WTC11 (cell line): ENCODE results near the gene NID2.

Experiments used
- CBFB ChIP-seq: sonication (generic); formaldehyde crosslinking; IDR thresholded peaks from 2 replicates; pipeline ENCODE4 v1.8.1; 2022; ENCODE audit warnings: mild to moderate bottlenecking, low read depth, missing genetic modification reagents
- CDX4 ChIP-seq: fragments of 250-450 bp; sonication (Bioruptor Pico); IDR thresholded peaks from 2 replicates; pipeline ENCODE4 v1.9.0; 2021; ENCODE audit warnings: moderate library complexity, mild to moderate bottlenecking, inconsistent platforms, borderline replicate concordance
- CREB1 ChIP-seq: sonication (generic); formaldehyde crosslinking; IDR thresholded peaks from 2 replicates; pipeline ENCODE4 v1.8.0; 2023; ENCODE audit warnings: mild to moderate bottlenecking, missing genetic modification reagents
- CREM ChIP-seq: sonication (generic); formaldehyde crosslinking; IDR thresholded peaks from 2 replicates; pipeline ENCODE4 v1.8.1; 2022; ENCODE audit warnings: mild to moderate bottlenecking, missing genetic modification reagents, moderate library complexity
- JAZF1 ChIP-seq: fragments of 250-450 bp; sonication (Bioruptor Pico); IDR thresholded peaks from 2 replicates; pipeline ENCODE4 v1.9.0; 2021; ENCODE audit warnings: moderate library complexity, mild to moderate bottlenecking, inconsistent platforms
- NR2C2 ChIP-seq: sonication (generic); formaldehyde crosslinking; IDR thresholded peaks from 2 replicates; pipeline ENCODE4 v1.8.0; 2022; ENCODE audit warnings: mild to moderate bottlenecking, missing genetic modification reagents
- SP1 ChIP-seq: sonication (generic); formaldehyde crosslinking; conservative IDR thresholded peaks from 2 replicates; pipeline ENCODE4 v1.8.1; 2022; ENCODE audit warnings: missing genetic modification reagents
- STAT6 ChIP-seq: sonication (generic); formaldehyde crosslinking; conservative IDR thresholded peaks from 2 replicates; pipeline ENCODE4 v1.8.1; 2023; ENCODE audit warnings: mild to moderate bottlenecking, low read depth, missing genetic modification reagents, moderate library complexity
- TCF7 ChIP-seq: sonication (generic); formaldehyde crosslinking; IDR thresholded peaks from 2 replicates; pipeline ENCODE4 v1.8.0; 2022; ENCODE audit warnings: mild to moderate bottlenecking, low read depth, missing genetic modification reagents, moderate library complexity
- TP53 ChIP-seq: sonication (generic); formaldehyde crosslinking; IDR thresholded peaks from 2 replicates; pipeline ENCODE4 v1.8.1; 2023; ENCODE audit warnings: mild to moderate bottlenecking, missing genetic modification reagents
- TF ChIP-seq, protein P1 (sequence below): fragments of 200-600 bp; IDR thresholded peaks from 2 replicates; pipeline ENCODE4 v1.8.0; 2022; ENCODE audit warnings: antibody characterized with exemption

- TF ChIP-seq SP1 (CRISPR knock-in tag) (no peak), JAZF1 (no peak), TP53 (CRISPR knock-in tag) (no peak), CREB1 (CRISPR knock-in tag) (no peak), CDX4 (no peak), CREM (CRISPR knock-in tag) (no peak), CBFB (CRISPR knock-in tag) (no peak), NR2C2 (no peak), STAT6 (CRISPR knock-in tag) (no peak), TCF7 (CRISPR knock-in tag) (no peak)
- TF ChIP-seq, protein P1, sequence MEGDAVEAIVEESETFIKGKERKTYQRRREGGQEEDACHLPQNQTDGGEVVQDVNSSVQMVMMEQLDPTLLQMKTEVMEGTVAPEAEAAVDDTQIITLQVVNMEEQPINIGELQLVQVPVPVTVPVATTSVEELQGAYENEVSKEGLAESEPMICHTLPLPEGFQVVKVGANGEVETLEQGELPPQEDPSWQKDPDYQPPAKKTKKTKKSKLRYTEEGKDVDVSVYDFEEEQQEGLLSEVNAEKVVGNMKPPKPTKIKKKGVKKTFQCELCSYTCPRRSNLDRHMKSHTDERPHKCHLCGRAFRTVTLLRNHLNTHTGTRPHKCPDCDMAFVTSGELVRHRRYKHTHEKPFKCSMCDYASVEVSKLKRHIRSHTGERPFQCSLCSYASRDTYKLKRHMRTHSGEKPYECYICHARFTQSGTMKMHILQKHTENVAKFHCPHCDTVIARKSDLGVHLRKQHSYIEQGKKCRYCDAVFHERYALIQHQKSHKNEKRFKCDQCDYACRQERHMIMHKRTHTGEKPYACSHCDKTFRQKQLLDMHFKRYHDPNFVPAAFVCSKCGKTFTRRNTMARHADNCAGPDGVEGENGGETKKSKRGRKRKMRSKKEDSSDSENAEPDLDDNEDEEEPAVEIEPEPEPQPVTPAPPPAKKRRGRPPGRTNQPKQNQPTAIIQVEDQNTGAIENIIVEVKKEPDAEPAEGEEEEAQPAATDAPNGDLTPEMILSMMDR, result no peak
Measured at GRCh38 chr14:52048116-52048515, 20.7 kb downstream of the NID2 start.
